SK-N-SH (cell line): ENCODE measurements around the gene MAMDC2. TPM values are rescaled to one million over a fixed set of nuclear protein-coding genes. Genes with fewer than 3 reads are reported as not detected.

ENCODE experiments used
- CTCF ChIA-PET: fragments of 300-600, 350-600 bp; formaldehyde crosslinking; extraction: SDS; loops from one replicate; lab custom pipeline; 2021; lab: Yijun Ruan, JAX
- POLR2A ChIA-PET: fragments of 350-600 bp; sonication (Branson Sonifier 250); formaldehyde crosslinking; extraction: SDS; loops from one replicate; lab custom pipeline; 2020; ENCODE audit warnings: antibody characterized with exemption, inconsistent platforms; lab: Yijun Ruan, JAX
- DNase-seq: peaks from one replicate; pipeline ENCODE4 v3.0.0; 2012
- H2AFZ ChIP-seq: fragments of 200-600 bp; sonication (generic); 2 replicates; pipeline ENCODE4 v1.8.1; 2016; ENCODE audit warnings: antibody characterized with exemption, mild to moderate bottlenecking, low read depth
- H3F3A ChIP-seq: fragments of 200-600 bp; sonication (generic); replicated peaks from 2 replicates; pipeline ENCODE3; 2016; ENCODE audit warnings: antibody characterized with exemption, mild to moderate bottlenecking; ENCODE audit not compliant: insufficient read depth
- H3K27ac ChIP-seq, 2 experiments: fragments of 200-500 bp in 1 of 2; fragments of 200-600 bp in 1 of 2; sonication (Bioruptor generic) in 1 of 2; sonication (generic), shearing (Covaris generic) in 1 of 2; 2 replicates each; pipeline versions ENCODE4 v1.5.1 to v1.6.1; 2014 to 2016; ENCODE audit warnings: low read depth in 2 of 2, inconsistent platforms in 1 of 2, low read length in 1 of 2, mild to moderate bottlenecking in 1 of 2, mixed read lengths in 1 of 2
- H3K27me3 ChIP-seq: fragments of 200-600 bp; sonication (generic), shearing (Covaris generic); 2 replicates; pipeline ENCODE4 v1.6.1; 2016; ENCODE audit warnings: mixed run types; ENCODE audit not compliant: insufficient read depth
- H3K36me3 ChIP-seq, 2 experiments: fragments of 200-500 bp in 1 of 2; fragments of 200-600 bp in 1 of 2; sonication (Bioruptor generic) in 1 of 2; sonication (generic) in 1 of 2; replicated peaks in 1 of 2; 2 replicates each; pipeline versions ENCODE3 to v1.5.1; 2014 to 2016; ENCODE audit warnings: low read length in 1 of 2, mild to moderate bottlenecking in 1 of 2; ENCODE audit not compliant: insufficient read depth in 2 of 2, control insufficient read depth in 1 of 2
- H3K4me1 ChIP-seq, 2 experiments: fragments of 200-500 bp in 1 of 2; fragments of 200-600 bp in 1 of 2; sonication (Bioruptor generic) in 1 of 2; sonication (generic), shearing (Covaris generic) in 1 of 2; 2 replicates each; pipeline versions ENCODE4 v1.5.1 to v1.6.1; 2014 to 2016; ENCODE audit warnings: low read depth in 1 of 2, low read length in 1 of 2, mixed run types in 1 of 2; ENCODE audit not compliant: insufficient read depth in 2 of 2, control insufficient read depth in 1 of 2
- H3K4me2 ChIP-seq: fragments of 200-600 bp; sonication (generic), shearing (Covaris generic); 2 replicates; pipeline ENCODE4 v1.6.1; 2017; ENCODE audit warnings: mixed run types
- H3K4me3 ChIP-seq, 2 experiments: fragments of 200-500 bp in 1 of 2; fragments of 200-600 bp in 1 of 2; sonication (Bioruptor generic) in 1 of 2; sonication (generic), shearing (Covaris generic) in 1 of 2; 2 replicates each; pipeline versions ENCODE4 v1.5.1 to v1.8.1; 2014 to 2016; ENCODE audit warnings: low read depth in 2 of 2, inconsistent platforms in 1 of 2, low read length in 1 of 2, mild to moderate bottlenecking in 1 of 2, mixed read lengths in 1 of 2, moderate library complexity in 1 of 2
- H3K79me2 ChIP-seq: fragments of 200-600 bp; sonication (generic); 2 replicates; pipeline ENCODE4 v1.8.1; 2017; ENCODE audit warnings: mild to moderate bottlenecking; ENCODE audit not compliant: insufficient read depth
- H3K9ac ChIP-seq: fragments of 200-600 bp; sonication (generic); 2 replicates; pipeline ENCODE4 v1.6.1; 2017; ENCODE audit warnings: mixed run types
- H3K9me2 ChIP-seq: fragments of 200-600 bp; sonication (generic); 2 replicates; pipeline ENCODE4 v1.6.1; 2017; ENCODE audit warnings: mixed run types
- H3K9me3 ChIP-seq: fragments of 200-600 bp; sonication (generic); 2 replicates; pipeline ENCODE4 v1.6.1; 2017; ENCODE audit warnings: mixed run types, mild to moderate bottlenecking, moderate library complexity
- H4K20me1 ChIP-seq: fragments of 200-600 bp; sonication (generic); 2 replicates; pipeline ENCODE4 v1.6.1; 2017; ENCODE audit warnings: mild to moderate bottlenecking, mixed run types; ENCODE audit not compliant: insufficient read depth
- CHD2 ChIP-seq: fragments of 150-350 bp; IDR thresholded peaks from 2 replicates; pipeline ENCODE4 v1.6.1; 2018; ENCODE audit warnings: low read length; ENCODE audit not compliant: partially characterized antibody
- CTCF ChIP-seq: fragments of 200-600 bp; sonication (generic); IDR thresholded peaks from 2 replicates; pipeline ENCODE4 v1.6.1; 2017; ENCODE audit warnings: antibody characterized with exemption, mild to moderate bottlenecking, moderate library complexity
- EP300 ChIP-seq, 2 experiments: IDR thresholded peaks; 2 replicates each; pipeline versions ENCODE4 v1.4.0 to v1.6.1; 2012; ENCODE audit warnings: borderline replicate concordance in 1 of 2, low read depth in 1 of 2, low read length in 1 of 2
- FOXJ3 ChIP-seq: sonication (generic); formaldehyde crosslinking; IDR thresholded peaks from 2 replicates; pipeline ENCODE4 v1.5.1; 2020; ENCODE audit warnings: mild to moderate bottlenecking, missing genetic modification reagents
- FOXM1 ChIP-seq: IDR thresholded peaks from 2 replicates; pipeline ENCODE4 v1.4.0; 2012; ENCODE audit warnings: low read depth, mild to moderate bottlenecking
- GABPA ChIP-seq: IDR thresholded peaks from 2 replicates; pipeline ENCODE4 v1.4.0; 2012; ENCODE audit warnings: low read depth, mild to moderate bottlenecking
- GATA2 ChIP-seq: sonication (generic); formaldehyde crosslinking; IDR thresholded peaks from 2 replicates; pipeline ENCODE4 v1.5.0; 2020; ENCODE audit warnings: mild to moderate bottlenecking, missing genetic modification reagents
- IRF3 ChIP-seq: fragments of 150-350 bp; IDR thresholded peaks from 2 replicates; pipeline ENCODE4 v1.6.1; 2016; ENCODE audit warnings: mild to moderate bottlenecking, low read depth, low read length
- MEF2A ChIP-seq: IDR thresholded peaks from 2 replicates; pipeline ENCODE4 v1.4.0; 2012; ENCODE audit warnings: low read depth, borderline replicate concordance
- MXI1 ChIP-seq: IDR thresholded peaks from 2 replicates; pipeline ENCODE4 v1.6.1; 2012; ENCODE audit warnings: mild to moderate bottlenecking, low read depth, low read length, improper control_type of control experiment
- NRF1 ChIP-seq: IDR thresholded peaks from 2 replicates; pipeline ENCODE4 v1.6.1; 2012; ENCODE audit warnings: low read depth, mild to moderate bottlenecking, low read length
- PBX3 ChIP-seq: IDR thresholded peaks from 2 replicates; pipeline ENCODE4; 2012
- RFX5 ChIP-seq: IDR thresholded peaks from 2 replicates; pipeline ENCODE4 v1.6.1; 2012; ENCODE audit warnings: mild to moderate bottlenecking, improper control_type of control experiment, low read length
- SMC3 ChIP-seq: IDR thresholded peaks from 2 replicates; pipeline ENCODE4 v1.6.1; 2012; ENCODE audit warnings: low read depth, low read length, improper control_type of control experiment
- TCF12 ChIP-seq: IDR thresholded peaks from 2 replicates; pipeline ENCODE4 v1.4.0; 2012
- TEAD4 ChIP-seq: IDR thresholded peaks from 2 replicates; pipeline ENCODE4 v1.4.0; 2012; ENCODE audit warnings: mild to moderate bottlenecking, borderline replicate concordance; ENCODE audit not compliant: insufficient read depth
- USF2 ChIP-seq: fragments of 150-350 bp; IDR thresholded peaks from 2 replicates; pipeline ENCODE4 v1.6.1; 2017; ENCODE audit warnings: antibody characterized with exemption, low read length, low read depth, borderline replicate concordance
- YY1 ChIP-seq: IDR thresholded peaks from 2 replicates; pipeline ENCODE4 v1.4.0; 2012; ENCODE audit warnings: low read depth, mild to moderate bottlenecking
- WGBS: methylation state at CpG from one replicate; pipeline ENCODE4 v1.1.6; 2017; ENCODE audit warnings: low lambda C conversion rate; 5-methylcytosine and 5-hydroxymethylcytosine counted together
- polyA plus RNA-seq, 3 experiments: library from polyadenylated mRNA; depleted of rRNA; stranded (reverse); fragments of >200 nt; gene quantifications; 2 replicates each; pipeline ENCODE4 v1.2.3, GENCODE V29; 2012

The MAMDC2 gene
- polyA plus RNA-seq, 1 of the 3 experiments (the other 2 are of a cell fraction) = not detected

- no peak for TF ChIP-seq CTCF
- TF ChIP-seq FOXJ3 (CRISPR knock-in tag) = no peak
- TF ChIP-seq EP300 (IDR thresholded peaks at IDR 0.05; ENCODE audit: borderline replicate concordance in 1 of 2, low read depth in 1 of 2, low read length in 1 of 2) = no peak
- no peak for TF ChIP-seq GABPA
- TF ChIP-seq USF2 = no peak
- no peak for TF ChIP-seq GATA2 (CRISPR knock-in tag)
- TF ChIP-seq, all 33 proteins: peak for 0
Observed at GRCh38 chr9:70012569-70012968, 31.1 kb upstream of the MAMDC2 start (continued).

GRCh38 chr9:70013598-70014196 is 30.0 kb upstream of the MAMDC2 start:
- no peaks in the 10 kb centered on the region for H3K9me3 ChIP-seq
- no peaks in the 10 kb centered on the region for H3F3A ChIP-seq
- H3K4me2 ChIP-seq = peak overlapping the region; percentile 15; the same call in 1 of the 2 replicates
- ChIA-PET CTCF (interaction anchor here (0.6 to 2.6 kb wide), 4 partner anchors 95 to 216 kb away, joined by 3 to 10 read pairs (median 5); no protein-coding TSS in a partner anchor), POLR2A (no interaction called here)
- no peaks in the 10 kb centered on the region for H3K27me3 ChIP-seq
- H3K79me2 ChIP-seq = no peaks in the 10 kb centered on the region
- H2AFZ ChIP-seq = 0 out of 2 replicates have a peak overlapping the region, but pooled peaks have one; percentile 50
- peak; percentile 52 for DNase-seq
- peaks cover 4 to 11% of the 10 kb centered on the region in 2 experiments; a peak in 1 of 4 replicates for H3K4me1 ChIP-seq
- H3K9me2 ChIP-seq = no peaks in the 10 kb centered on the region
- H3K9ac ChIP-seq = no peak overlapping the region
- no peak overlapping the region for H3K4me3 ChIP-seq
- WGBS = 0% methylated on average over 2 of the region's 2 CpGs
- H3K36me3 ChIP-seq = no peaks in the 10 kb centered on the region
- no peaks in the 10 kb centered on the region for H4K20me1 ChIP-seq
- H3K27ac ChIP-seq = peak overlapping the region; percentile 5 to 15; a peak in 2 of 4 replicates
- no peak for TF ChIP-seq MXI1
- TF ChIP-seq CTCF = no peak
- TF ChIP-seq CHD2 = peak; percentile 77
- TF ChIP-seq PBX3 = peak; percentile 97
- peak; percentile 92 for TF ChIP-seq TEAD4
- TF ChIP-seq FOXJ3 (CRISPR knock-in tag) = peak; percentile 92
- TF ChIP-seq MEF2A = 0 out of 2 replicates have a peak, but pooled peaks have one; percentile 57
- TF ChIP-seq NRF1 = no peak
- TF ChIP-seq USF2 = no peak
- no peak for TF ChIP-seq YY1
- peak; percentile 38; the same call in 1 of the 2 replicates for TF ChIP-seq FOXM1
- peak; percentile 13; the same call in 1 of the 2 replicates for TF ChIP-seq GABPA
- TF ChIP-seq RFX5 = no peak
- no peak for TF ChIP-seq IRF3
- peak; percentile 90 for TF ChIP-seq GATA2 (CRISPR knock-in tag)
- peak; percentile 100 for TF ChIP-seq TCF12
- no peak for TF ChIP-seq SMC3
